B cell (primary cell): ENCODE data around the gene APEX1. TPM values are rescaled to one million over a fixed set of nuclear protein-coding genes. Genes with fewer than 3 reads are reported as not detected.
A peak's percentile ranks its signal among the peaks of the same experiment; 100 is the strongest.

Experiments
- ATAC-seq: fragments of 200-7000 bp; cut with Tn5 transposase; one replicate; pipeline ENCODE4 v1.10.0; 2021; ENCODE audit warnings: low read depth, mild to moderate bottlenecking, moderate number of reproducible peaks, moderate library complexity
- CTCF ChIA-PET: fragments of 350-600 bp; sonication (Branson Sonifier 250); formaldehyde crosslinking; loops from one replicate; lab custom pipeline; 2021; ENCODE audit warnings: antibody characterized with exemption, inconsistent platforms; lab: Charles Lee
- POLR2A ChIA-PET: fragments of 350-600 bp; sonication (Branson Sonifier 250); formaldehyde crosslinking; loops from one replicate; lab custom pipeline; 2021; ENCODE audit warnings: antibody characterized with exemption; lab: Charles Lee
- DNase-seq: peaks from one replicate; pipeline ENCODE4 v3.0.0; 2013
- H2AFZ ChIP-seq: 2 replicates; pipeline ENCODE4 v1.6.1; 2012; ENCODE audit warnings: mild to moderate bottlenecking, low read depth, low read length; ENCODE audit not compliant: insufficient read depth, poor library complexity, severe bottlenecking
- H3K27ac ChIP-seq, 2 donors: 1 replicate in 1 of 2; 2 replicates in 1 of 2; pipeline ENCODE4 v1.5.1; 2012 to 2013; ENCODE audit warnings: low read length in 2 of 2, mild to moderate bottlenecking in 2 of 2, moderate library complexity in 1 of 2
- H3K27me3 ChIP-seq, 4 experiments: fragments of 200-600 bp in 1 of 4; sonication (generic) in 1 of 4; replicated peaks in 1 of 4; 1 replicate in 2 of 4; 2 replicates in 2 of 4; pipeline versions ENCODE4 v1.6.1 to v1.7.0; 2013 to 2016; ENCODE audit warnings: low read length in 3 of 4, mild to moderate bottlenecking in 2 of 4, mixed read lengths in 1 of 4, moderate library complexity in 1 of 4; ENCODE audit not compliant: insufficient read depth in 4 of 4, control insufficient read depth in 3 of 4; ENCODE audit errors: control extremely low read depth in 1 of 4
- H3K36me3 ChIP-seq, 2 experiments: replicated peaks in 1 of 2; 1 replicate in 1 of 2; 2 replicates in 1 of 2; pipeline versions ENCODE4 v1.6.1 to v1.7.1; 2013; ENCODE audit warnings: low read length in 1 of 2; ENCODE audit not compliant: insufficient read depth in 2 of 2, control insufficient read depth in 1 of 2; ENCODE audit errors: control extremely low read depth in 1 of 2, extremely low read depth in 1 of 2
- H3K4me1 ChIP-seq, 2 donors: fragments of 200-600 bp in 1 of 2; sonication (generic) in 1 of 2; 1 replicate in 1 of 2; 2 replicates in 1 of 2; pipeline versions ENCODE4 v1.5.1 to v1.6.1; 2013 to 2017; ENCODE audit warnings: low read length in 2 of 2; ENCODE audit not compliant: control insufficient read depth in 2 of 2, insufficient read depth in 2 of 2
- H3K4me2 ChIP-seq: replicated peaks from 2 replicates; pipeline ENCODE3; 2012; ENCODE audit warnings: mild to moderate bottlenecking, low read depth, low read length; ENCODE audit not compliant: poor library complexity, severe bottlenecking
- H3K4me3 ChIP-seq, 5 experiments: fragments of 200-600 bp in 1 of 5; sonication (generic) in 1 of 5; 1 replicate in 3 of 5; 2 replicates in 2 of 5; pipeline versions ENCODE4 v1.5.1 to v1.7.0; 2011 to 2016; ENCODE audit warnings: low read length in 4 of 5, mild to moderate bottlenecking in 4 of 5, low read depth in 2 of 5, control low read depth in 1 of 5, moderate library complexity in 1 of 5; ENCODE audit not compliant: insufficient read depth in 1 of 5; ENCODE audit errors: control extremely low read depth in 1 of 5, extremely low read depth in 1 of 5
- H3K79me2 ChIP-seq: fragments of 200-600 bp; sonication (generic); one replicate; pipeline ENCODE4 v1.6.0; 2016; ENCODE audit warnings: low read length; ENCODE audit not compliant: control insufficient read depth, insufficient read depth
- H3K9ac ChIP-seq: fragments of 200-600 bp; sonication (generic); 2 replicates; pipeline ENCODE4 v1.6.1; 2017; ENCODE audit warnings: mild to moderate bottlenecking, low read length, moderate library complexity
- H3K9me3 ChIP-seq, 3 donors: one replicate each; pipeline versions ENCODE4 v1.6.1 to v1.7.1; 2013; ENCODE audit warnings: low read length in 2 of 3; ENCODE audit not compliant: control insufficient read depth in 2 of 3, insufficient read depth in 1 of 3; ENCODE audit errors: control extremely low read depth in 1 of 3
- H4K20me1 ChIP-seq: 2 replicates; pipeline ENCODE4 v1.6.0; 2012; ENCODE audit warnings: mild to moderate bottlenecking, low read length; ENCODE audit not compliant: insufficient read depth, control insufficient read depth, poor library complexity, severe bottlenecking
- H3K27ac Mint-ChIP-seq: one replicate; pipeline ENCODE4 v1.8.0; 2021; ENCODE audit warnings: mixed read lengths
- H3K27me3 Mint-ChIP-seq: one replicate; pipeline ENCODE4 v1.8.0; 2021; ENCODE audit warnings: mixed read lengths
- H3K4me1 Mint-ChIP-seq: one replicate; pipeline ENCODE4 v1.8.0; 2021; ENCODE audit warnings: mixed read lengths
- H3K4me3 Mint-ChIP-seq: one replicate; pipeline ENCODE4 v1.8.0; 2021; ENCODE audit warnings: mixed read lengths
- H3K9me3 Mint-ChIP-seq: one replicate; pipeline ENCODE4 v1.8.0; 2022; ENCODE audit warnings: mixed read lengths; ENCODE audit not compliant: insufficient read depth
- EZH2 ChIP-seq: IDR thresholded peaks from 2 replicates; pipeline ENCODE4 v1.6.1; 2012; ENCODE audit warnings: borderline replicate concordance, low read depth, mild to moderate bottlenecking, moderate library complexity, low read length; ENCODE audit not compliant: insufficient read depth, poor library complexity, severe bottlenecking
- WGBS: methylation state at CpG from one replicate; pipeline ENCODE4 v1.1.5; 2013; ENCODE audit warnings: missing lambda C conversion rate; ENCODE audit not compliant: insufficient coverage; 5-methylcytosine and 5-hydroxymethylcytosine counted together
- intact Hi-C: fragments of 100-400 bp; cut with micrococcal nuclease; formaldehyde crosslinking; loops from one replicate; pipeline ENCODE4 v1.10.0; 2022
- polyA plus RNA-seq: library from polyadenylated mRNA; depleted of rRNA; stranded (reverse); fragments of >200 nt; gene quantifications from 2 replicates; pipeline ENCODE4 v1.2.3, GENCODE V29; 2012
- total RNA-seq, 2 donors: library from RNA; stranded (reverse); fragments of 120-200 nt in 1 of 2; gene quantifications; 1 replicate in 1 of 2; 2 replicates in 1 of 2; pipeline versions ENCODE4 v1.2.3 to v1.2.4, GENCODE V29; 2013 to 2022
- TF ChIP-seq, protein P1 (sequence below): fragments of 200-600 bp; IDR thresholded peaks from one replicate; pipeline ENCODE4 v1.8.0; 2022; ENCODE audit warnings: antibody characterized with exemption, mild to moderate bottlenecking

The APEX1 gene
- total and polyA plus RNA-seq, 2 donors (not counting 1 experiment from before 2014, with no cell fraction given): 103 to 169 TPM

DNA sequence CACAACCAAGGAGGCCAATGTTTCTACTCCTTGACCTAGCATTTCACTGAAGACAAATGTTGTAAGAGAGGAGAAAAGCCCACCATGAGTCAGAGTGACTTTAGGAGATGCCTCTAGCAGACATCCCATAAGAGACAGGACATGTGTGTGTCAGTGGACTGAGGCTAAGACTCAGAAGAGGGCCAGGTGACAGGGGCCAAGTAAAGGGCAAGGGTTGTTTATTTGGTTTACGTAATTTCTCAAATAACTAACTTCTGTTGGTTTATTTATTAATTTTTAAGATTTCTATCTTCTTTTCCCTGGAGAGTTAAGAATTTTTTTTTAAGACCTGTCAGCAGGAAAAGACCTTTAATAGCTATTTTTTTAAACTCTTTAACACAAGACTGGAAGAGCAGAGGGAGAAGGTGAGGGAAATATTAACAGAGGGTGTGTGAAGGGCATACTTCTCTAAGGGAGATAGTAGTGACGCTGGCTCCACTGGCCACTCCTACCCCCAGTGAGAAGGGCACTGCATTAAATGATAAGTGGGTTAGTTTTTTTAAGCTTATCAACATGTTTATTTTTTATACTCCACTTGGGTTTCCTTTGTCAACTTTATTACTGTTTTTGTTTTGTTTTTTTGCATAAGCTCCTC lies 17.6 kb downstream of the APEX1 start:
- Mint-ChIP-seq H3K9me3 (no peaks in the 10 kb centered on the region), H3K4me3 (peak overlapping the region; percentile 69), H3K27me3 (no peaks in the 10 kb centered on the region), H3K4me1 (peaks cover 70% of the 10 kb centered on the region), H3K27ac (peak overlapping the region; percentile 80)
- ATAC-seq (no peak), DNase-seq (no peak)
- Histone ChIP-seq H3K27ac (no peak overlapping the region), H2AFZ (no peak overlapping the region), H3K27me3 (no peaks in the 10 kb centered on the region), H3K4me2 (no peak overlapping the region), H3K9me3 (no peaks in the 10 kb centered on the region), H3K36me3 (peaks cover 24 to 58% of the 10 kb centered on the region in 2 experiments), H4K20me1 (peaks cover 14% of the 10 kb centered on the region), H3K4me1 (peaks cover 42 to 45% of the 10 kb centered on the region in 2 donors), H3K9ac (no peak overlapping the region), H3K4me3 (no peak overlapping the region), H3K79me2 (peaks cover 64% of the 10 kb centered on the region)
- intact Hi-C loops: no loop called here
- TF ChIP-seq, protein P1, sequence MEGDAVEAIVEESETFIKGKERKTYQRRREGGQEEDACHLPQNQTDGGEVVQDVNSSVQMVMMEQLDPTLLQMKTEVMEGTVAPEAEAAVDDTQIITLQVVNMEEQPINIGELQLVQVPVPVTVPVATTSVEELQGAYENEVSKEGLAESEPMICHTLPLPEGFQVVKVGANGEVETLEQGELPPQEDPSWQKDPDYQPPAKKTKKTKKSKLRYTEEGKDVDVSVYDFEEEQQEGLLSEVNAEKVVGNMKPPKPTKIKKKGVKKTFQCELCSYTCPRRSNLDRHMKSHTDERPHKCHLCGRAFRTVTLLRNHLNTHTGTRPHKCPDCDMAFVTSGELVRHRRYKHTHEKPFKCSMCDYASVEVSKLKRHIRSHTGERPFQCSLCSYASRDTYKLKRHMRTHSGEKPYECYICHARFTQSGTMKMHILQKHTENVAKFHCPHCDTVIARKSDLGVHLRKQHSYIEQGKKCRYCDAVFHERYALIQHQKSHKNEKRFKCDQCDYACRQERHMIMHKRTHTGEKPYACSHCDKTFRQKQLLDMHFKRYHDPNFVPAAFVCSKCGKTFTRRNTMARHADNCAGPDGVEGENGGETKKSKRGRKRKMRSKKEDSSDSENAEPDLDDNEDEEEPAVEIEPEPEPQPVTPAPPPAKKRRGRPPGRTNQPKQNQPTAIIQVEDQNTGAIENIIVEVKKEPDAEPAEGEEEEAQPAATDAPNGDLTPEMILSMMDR: no peak
- no peak for TF ChIP-seq EZH2
- ChIA-PET POLR2A (no interaction called here), CTCF (interaction anchor here (0.9 to 1.2 kb wide), 2 partner anchors 24 to 145 kb away, joined by 4 to 6 read pairs; no protein-coding TSS in a partner anchor)
- no CpG with 5 or more reads among the region's 2 CpGs for WGBS

DNA sequence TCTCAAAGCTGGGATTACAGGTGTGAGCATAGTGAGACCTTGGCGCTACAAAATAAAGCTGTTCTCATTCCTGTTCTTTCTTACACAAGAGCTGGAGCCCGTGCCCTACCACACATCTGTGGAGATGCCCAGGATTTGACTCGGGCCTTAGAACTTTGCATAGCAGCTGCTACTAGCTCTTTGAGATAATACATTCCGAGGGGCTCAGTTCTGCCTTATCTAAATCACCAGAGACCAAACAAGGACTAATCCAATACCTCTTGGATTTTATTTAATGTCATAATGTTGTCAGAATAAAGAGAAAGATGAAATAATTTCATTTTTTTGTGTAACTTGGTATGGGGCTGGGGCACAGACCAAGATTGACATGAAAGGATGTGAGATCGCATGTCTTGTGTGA lies 21.8 kb downstream of the APEX1 start:
- intact Hi-C loops: loop anchor here (1.0 kb wide), 1 partner anchor 13 kb away; no protein-coding TSS in a partner anchor
- DNase-seq: no peak

More for the DNA sequence above, 21.8 kb downstream of the APEX1 start:
- Histone ChIP-seq H3K9me3 (no peaks in the 10 kb centered on the region), H4K20me1 (peaks cover 6% of the 10 kb centered on the region), H3K4me1 (peaks cover 33 to 34% of the 10 kb centered on the region in 2 donors), H3K4me3 (peak overlapping the region in 1 of 5 experiments; percentile 30), H3K4me2 (peak overlapping the region; percentile 54), H2AFZ (peak overlapping the region; percentile 18), H3K9ac (peak overlapping the region; percentile 14), H3K27ac (peak overlapping the region; percentile 71 to 77), H3K27me3 (no peaks in the 10 kb centered on the region), H3K79me2 (peaks cover 41% of the 10 kb centered on the region), H3K36me3 (peaks cover 24 to 67% of the 10 kb centered on the region in 2 experiments)
- Mint-ChIP-seq H3K4me1 (peaks cover 48% of the 10 kb centered on the region), H3K27ac (peak overlapping the region; percentile 93), H3K9me3 (no peaks in the 10 kb centered on the region), H3K4me3 (peak overlapping the region; percentile 58), H3K27me3 (no peaks in the 10 kb centered on the region)
- CTCF ChIA-PET: interaction anchor here (0.8 to 1.9 kb wide), 5 partner anchors 61 to 186 kb away, joined by 3 to 7 read pairs (median 3); no protein-coding TSS in a partner anchor
- POLR2A ChIA-PET: interaction anchor here (1.5 kb wide), 1 partner anchor 15 kb away, joined by 3 read pairs; no protein-coding TSS in a partner anchor
- 73% methylated on average over 2 of the region's 5 CpGs for WGBS
- TF ChIP-seq EZH2: no peak
- TF ChIP-seq, protein P1: no peak
- no peak for ATAC-seq
